ENCODE measurements around the gene ATP6V0A1.
"Not testable (repeated sequence)": the region's sequence is repeated elsewhere in the genome, so short reads cannot be mapped to it uniquely, and the experiment has no call there.

Gene ATP6V0A1

DNA sequence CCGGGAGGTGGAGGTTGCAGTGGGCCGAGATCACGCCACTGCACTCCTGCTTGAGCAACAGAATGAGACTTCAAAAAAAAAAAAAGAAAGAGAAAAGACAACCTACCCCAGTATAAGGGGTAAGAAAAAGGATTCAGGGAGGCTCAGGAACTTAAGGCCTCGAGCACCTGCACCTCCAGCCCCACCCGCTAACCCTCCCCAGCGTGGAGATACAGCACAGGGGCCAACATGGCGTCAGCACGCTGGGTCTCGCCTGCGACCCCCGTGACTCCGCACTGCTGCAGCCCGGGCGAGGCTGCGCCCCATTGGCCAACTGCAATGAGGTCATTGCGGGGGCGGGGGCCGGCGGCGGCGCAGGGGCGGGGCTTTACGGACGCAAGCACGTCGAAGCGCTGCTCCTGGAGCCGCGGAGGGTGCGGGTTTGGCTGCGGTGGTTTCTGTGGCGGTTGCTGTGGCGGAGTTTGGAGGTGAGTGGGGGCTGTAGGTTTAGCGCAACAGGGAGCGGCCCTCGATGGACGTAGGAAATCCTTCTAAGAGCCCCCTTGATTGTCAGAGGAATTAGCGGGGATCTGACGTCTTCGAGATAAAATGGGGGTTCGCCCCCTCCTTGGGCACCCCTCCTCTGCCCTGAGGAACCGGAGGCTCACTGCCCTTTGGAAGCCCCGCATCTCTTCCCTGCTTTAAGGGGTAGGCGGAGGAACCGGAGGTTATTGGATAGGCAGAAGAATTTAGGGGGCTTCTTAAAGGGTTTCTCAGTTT lies at the start of gene ATP6V0A1:
TSS of gene ATP6V0A1 (plus strand) at position 382 of the 759 bp plus-strand sequence. CDS start 2,017 bp downstream, outside the sequence.
- DNase-seq: peak; percentile 92

DNA sequence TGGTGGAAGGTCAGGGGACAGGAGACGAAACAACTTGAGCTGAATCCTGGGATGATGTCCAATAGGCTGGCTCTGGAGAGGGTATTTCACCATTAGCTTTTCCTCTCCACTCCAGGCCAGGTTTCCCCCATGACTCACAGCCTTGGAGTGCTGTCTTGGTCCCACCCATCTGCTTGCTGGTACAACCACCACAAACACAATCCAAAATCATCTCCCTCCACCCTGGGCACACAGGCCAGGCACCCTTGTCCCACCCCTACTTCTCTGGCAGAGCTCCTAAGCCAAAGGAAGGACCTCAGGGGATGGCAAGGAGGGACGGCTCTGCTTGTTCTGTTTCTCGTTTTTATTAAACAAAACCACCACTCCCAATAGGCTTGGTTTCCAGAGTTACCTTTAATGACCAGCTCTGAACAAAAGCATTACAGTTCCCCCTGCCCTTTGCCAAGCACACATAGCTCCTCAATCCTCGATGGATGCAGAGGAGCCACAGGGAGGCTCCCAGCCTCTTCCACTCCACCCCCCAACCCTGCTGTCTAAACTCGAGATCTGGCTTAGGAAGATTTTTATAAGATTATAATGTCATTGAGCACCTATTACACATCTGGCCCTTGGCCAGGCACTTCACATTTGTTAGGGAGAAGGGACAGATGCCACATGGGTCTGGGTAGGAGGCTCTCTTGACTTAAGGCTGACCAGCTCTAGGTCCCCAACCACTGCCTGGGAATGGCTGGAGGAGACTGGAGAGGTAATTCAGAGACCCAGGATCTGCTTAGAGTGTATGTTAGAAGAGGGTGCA lies 49.0 kb upstream of the ATP6V0A1 start:
- no peak for DNase-seq

DNA sequence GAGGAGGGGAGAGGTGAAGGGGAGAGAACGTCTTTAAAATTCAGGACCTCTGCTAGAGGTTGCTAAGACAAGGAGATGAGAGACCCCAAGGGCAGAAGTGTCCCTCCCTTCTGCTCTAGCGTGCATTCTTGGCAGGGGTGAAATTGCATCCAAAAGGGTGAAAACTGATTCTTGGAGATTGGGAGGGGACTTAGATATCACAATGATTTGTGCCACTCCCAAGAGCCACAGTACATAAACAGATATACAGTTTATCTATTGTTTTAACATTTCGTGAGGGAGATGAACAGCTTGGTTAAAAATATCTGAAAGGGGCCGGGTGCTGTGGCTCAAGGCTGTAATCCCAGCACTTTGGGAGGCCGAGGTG lies 48.4 kb upstream of the ATP6V0A1 start:
- DNase-seq: no peak

DNA sequence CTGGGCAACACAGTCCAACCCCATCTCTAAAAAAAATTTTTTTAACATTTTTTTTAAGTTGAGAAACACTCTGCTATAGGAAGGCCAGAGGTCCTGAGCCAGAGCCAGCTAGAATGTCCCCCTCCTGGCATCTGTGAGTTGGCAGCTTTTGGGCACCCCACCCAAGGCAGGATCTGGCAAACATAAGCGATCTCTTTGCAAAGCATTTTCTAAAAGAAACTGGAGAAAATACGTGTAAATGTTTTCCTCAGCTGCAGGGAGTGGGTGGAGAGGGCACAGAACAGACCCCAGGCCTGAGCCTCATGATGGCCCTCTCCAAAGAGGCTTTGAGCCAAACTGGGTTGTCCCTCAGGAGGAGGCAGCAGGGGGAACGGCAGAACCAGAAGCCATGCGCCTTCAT lies 47.3 kb upstream of the ATP6V0A1 start:
- no peak for DNase-seq

DNA sequence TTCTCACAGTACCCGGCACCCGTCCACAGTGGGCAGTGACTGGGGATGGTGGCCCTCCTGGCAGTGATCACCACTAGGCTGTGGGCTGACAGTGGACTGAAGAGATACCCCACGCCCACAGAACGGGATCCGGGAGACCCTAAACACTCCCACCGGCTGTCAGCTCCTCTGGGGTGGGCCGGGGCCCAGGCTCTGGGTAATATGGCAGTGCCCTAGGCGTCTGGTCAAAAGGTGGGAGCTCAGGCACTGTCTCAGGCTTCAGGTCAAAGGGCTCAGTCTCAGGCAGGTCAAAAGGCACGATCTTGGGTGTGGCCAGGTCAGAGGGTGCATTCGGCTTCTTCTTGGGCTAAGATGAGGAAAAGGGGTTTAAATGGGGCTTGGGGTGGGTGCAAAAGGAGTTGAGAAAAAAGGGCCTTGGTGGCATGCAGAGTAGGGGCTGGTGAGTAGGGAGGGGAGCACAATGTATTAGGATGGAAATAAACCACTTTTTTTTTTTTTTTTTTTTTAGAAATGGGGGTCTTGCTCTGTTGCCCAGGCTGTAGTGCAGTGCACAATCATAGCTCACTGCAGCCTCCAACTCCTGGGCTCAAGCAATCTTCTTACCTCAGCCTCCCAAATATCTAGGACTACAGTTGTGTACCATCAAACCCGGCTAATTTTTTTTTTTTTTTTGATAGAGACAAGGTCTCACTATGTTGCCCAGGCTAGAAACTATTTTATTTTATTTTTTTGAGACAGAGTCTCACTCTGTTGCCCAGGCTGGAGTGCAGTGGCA lies 46.6 kb upstream of the ATP6V0A1 start:
- DNase-seq: no peak

DNA sequence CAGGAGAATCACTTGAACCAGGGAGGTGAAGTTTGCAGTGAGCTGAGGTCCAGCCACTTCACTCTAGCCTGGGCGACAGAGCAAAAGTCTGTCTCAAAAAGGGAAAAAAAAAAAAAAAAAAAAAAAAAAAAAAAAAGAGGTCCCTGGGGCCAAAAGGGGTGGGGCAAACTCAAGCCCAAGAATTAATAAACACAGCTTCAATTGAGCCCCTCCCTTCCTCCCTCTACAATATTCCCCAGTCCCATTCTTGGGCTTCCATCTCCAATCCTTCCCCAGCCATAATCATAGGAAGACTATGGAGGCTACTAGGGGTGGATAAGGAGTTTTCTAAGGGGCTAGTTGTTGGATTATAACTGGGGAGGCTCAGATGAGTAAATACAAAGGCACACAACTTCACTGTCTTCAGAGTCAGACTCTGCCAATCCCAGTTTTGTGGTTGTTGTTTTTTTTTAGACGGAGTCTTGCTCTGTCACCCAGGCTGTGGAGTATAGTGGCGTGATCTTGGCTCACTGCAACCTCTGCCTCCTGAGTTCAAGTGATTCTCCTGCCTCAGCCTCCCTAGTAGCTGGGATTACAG lies 45.1 kb upstream of the ATP6V0A1 start:
- DNase-seq: no peak

DNA sequence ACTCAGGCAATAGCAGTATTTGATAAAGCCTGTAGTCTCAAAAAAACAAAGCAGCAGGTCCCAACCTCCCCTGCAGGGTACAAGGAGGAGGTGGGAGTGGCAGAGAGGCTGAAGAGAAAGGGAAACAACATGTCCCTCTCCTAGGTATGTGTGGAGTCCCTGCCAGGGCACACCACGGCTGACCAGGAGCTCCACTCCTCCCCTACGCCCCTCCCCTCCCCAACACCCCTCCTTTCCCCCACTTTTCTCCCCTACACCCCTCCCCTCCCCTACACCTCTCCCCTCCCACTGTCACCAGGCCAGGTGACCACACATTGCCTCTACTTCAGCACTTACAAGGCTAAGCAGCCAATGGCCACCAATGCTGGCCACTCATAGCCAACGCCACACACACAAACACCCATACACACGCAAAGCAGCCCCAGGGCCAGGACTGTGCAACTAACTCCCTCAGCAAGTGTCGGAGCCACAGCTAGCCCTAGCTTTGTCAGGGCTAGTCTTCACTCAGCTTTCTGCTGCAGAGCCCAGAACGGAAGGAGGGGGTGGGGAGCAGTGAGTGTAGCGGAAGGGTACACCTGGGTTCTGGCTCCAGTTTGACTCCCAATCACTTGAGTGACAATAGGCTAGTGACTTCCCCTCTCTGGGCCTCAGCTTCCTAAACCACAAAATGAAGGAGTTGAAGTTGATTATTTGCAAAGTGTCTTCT lies 43.8 kb upstream of the ATP6V0A1 start:
- DNase-seq: no peak

DNA sequence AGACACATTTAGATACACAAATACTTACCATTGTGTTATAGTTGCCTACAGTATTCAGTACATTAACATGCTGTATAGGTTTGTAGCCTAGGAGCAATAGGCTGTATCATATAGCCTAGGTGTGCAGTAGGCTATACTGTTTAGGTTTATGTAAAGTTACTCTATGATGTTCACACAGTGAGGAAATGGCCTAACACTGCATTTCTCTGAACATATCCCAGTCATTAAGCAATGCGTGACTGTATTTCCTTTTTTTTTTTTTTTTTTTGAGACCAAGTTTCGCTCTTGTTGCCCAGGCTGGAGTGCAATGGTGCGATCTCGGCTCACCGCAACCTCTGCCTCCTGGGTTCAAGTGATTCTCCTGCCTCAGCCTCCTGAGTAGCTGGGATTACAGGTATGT lies 40.7 kb upstream of the ATP6V0A1 start:
- not testable (repeated sequence) for DNase-seq

DNA sequence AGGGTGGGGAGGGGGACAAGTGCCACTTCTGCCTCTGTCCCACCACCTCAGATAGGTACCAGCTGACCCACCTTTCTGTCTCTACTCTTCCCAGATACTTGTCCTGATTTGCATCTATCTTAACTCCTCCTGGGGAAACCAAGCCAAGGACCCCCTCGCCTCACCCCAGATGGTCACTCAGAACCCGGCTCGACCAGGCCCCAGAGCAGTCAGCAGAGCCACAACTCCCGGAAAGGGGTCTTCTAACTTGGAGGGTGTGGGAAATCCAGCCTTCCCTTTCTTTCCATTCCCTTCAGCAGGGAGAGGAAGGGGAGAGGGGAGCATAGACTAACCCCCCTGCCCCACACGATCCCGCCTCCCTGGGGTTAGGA lies 37.6 kb upstream of the ATP6V0A1 start:
- DNase-seq: no peak

DNA sequence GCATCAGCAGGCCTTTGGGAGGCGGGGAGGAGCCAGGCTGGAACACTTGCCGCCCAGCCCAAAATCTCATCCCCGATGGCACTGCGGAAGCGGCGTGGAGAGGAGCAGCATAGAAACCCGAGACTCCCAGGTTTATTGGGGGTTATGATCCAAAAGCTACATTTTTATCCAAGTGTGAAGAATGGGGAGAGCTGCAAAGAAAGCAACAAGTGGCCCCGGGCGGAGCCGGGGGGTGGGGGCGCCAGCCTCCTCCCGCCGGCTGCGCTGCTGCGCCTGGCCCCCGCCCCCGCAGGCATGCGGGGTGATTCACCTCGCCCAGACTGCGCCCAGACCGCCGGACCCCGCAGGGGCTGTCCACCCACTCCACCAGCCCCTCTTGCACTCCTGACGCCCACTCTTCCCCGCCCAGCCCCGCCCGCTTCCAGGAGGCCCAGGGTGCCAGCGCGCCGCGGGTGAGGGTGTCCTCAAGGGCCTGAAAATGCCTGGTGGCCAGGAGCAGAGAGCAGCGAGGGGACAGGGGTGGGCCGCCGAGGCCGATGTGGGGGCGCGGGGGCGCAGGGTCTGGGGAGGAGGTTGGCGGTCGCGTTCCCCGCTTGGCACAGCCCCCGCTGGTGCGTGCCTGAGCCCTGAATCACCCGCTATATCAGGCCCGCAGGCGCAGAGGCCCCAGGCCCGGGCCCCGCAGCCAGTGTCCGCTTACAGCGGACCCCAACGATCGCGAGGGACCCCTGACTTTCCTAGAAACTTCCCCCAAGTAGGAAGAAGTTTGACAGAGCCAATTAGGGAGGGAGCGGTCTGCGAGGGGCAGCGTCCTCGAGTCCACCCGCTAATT lies 37.0 kb upstream of the ATP6V0A1 start:
- DNase-seq: no peak

DNA sequence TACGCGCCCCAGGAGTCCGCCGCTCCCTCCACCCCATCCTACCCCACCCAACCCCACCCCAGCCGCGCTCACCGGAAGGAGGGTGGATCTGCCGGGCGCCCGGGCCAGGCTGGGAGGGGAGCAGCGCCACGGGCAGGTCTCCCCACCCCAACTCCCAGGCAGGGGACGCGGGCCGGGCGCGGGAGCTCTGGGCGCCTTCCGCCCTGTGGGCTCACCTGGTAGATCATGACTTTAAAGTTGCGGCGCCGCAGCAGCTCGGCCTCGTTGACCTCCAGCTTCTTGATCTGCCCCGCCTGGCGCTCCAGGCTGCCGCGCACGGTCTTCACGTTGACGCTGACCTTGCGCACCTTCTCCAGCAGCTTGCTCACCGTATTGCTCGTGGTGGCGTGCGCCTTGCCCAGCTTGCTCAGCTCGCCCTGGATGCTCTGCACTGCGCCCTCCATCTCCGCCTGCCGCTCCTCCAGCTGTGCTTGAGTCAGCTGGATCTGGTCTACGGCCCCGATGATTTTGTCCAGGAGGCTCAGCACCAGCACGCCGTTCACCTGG lies 36.2 kb upstream of the ATP6V0A1 start:
- no peak for DNase-seq

DNA sequence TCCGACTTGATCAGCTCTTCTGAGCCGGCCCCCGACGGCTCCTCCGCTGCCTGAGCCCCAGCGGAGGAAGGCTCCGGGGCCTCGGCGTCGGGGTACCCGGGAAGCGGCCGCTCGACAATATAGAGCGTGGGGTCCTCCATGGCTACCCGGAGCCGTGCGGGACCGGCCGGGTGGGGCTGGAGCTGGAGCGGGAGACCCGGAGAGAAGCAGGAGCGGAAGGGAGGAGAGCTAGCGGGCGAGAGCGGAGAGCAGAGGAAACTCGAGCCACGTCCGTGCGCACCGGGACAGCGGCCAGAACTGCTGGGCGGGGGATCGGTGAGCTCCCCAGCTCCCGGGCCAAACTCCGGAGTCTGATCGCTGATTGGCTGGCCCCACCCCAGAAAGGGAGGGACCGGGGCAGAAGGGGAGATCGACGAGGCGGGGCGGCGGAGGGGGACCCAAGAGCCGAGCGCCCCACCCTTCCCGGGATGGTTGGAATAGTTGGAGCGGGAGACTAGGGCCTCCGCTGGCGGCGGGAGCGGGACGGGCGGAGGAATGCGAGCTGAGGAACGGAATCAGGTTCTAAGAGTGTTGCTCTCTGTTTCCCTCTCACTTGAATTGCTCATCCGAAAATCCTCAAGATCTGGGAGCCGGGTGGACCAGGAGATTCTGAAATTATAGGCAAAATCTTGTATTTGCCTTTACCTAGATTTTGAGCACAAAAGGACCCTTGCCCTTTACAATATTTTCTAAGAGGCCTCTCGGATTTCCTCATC lies 35.5 kb upstream of the ATP6V0A1 start, which contains the start of gene CAVIN1:
TSS of gene CAVIN1 (minus strand) at position 299 of the 755 bp plus-strand sequence. CDS start at position 140, 159 bp downstream.
- peak; percentile 68 for DNase-seq

DNA sequence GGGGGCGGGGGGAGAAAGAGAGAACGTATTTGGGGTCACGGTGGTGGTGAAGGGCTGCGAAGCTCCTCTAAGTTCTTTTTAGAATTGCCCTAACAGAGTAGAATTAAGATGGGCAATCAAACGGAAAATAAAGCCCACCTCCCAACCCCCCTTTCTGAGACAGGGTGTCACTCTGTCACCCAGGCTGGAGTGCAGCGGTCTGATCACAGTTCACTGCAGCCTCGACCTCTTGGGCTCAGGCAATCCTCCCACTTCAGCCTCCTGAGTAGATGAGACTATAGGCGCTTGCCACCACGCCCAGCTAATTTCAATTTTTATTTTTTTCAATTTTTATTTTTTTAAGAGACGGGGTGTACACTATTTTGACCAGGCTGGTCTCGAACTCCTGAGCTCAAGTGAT lies 34.9 kb upstream of the ATP6V0A1 start:
- no peak for DNase-seq

DNA sequence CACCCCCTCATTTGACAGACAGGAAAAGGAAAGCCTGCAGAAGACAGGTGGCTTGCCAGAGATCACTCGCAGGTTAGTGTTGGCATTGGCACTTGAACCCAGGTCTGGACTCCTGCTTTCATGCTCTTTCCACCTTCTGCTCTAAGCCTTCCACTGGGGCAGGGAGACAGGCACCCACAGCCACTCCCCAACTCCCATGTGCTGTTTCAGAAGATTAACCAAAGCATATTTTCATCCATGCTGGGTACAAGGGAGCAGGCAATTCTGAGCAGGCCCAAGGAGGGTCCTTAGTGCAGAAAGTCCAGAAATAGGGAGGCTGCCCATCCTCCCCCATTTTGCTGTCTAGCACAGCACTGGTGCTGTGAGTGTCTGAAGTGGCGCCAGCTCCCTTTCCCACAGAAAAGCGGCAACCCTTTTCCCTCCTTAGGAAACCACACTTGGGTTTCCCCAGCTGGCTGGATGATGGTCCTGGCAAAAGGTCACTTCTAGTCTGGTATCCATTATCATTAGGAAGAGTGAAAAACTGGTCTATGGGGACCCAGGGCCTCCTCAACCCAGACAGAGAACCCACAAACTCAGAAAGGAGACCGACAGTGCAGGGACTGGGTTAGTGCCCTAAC lies 33.6 kb upstream of the ATP6V0A1 start:
- no peak for DNase-seq

DNA sequence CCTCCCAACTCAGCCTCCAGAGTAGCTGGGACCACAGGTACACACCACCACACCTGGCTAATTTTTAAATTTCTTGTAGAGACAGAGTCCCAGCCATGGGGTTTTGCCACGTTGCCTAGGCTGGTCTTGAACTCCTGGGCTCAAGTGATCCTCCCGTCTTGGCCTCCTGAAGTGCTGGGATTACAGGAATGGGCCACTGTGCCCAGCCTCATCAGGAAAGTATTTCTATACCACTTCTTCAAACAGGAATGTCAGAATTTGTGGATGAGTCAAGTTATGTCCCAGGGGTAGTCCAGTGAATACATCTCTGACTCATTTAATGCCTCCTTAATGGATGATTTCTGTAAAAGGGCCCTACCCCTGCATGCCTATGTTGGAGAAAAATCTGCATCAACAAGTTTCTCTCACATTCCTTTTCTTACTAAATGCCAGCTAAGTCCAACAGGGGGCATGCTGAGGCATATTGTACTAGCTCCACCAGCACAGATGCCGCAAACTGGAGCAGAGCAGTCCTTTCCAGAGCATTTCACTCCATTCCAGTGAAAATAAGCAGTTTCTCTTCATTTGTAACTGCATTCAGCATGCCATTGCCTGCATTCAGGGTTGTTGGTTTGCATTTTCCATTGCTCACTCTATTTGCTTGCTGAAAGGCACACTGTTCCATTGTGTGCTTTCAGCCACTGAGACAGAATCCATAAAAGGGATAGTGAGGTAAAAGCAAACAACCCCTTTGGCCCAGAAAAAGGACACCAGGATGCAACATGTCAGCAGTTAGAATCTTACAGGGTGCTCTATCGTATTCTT lies 30.3 kb upstream of the ATP6V0A1 start:
- DNase-seq: peak; percentile 31

DNA sequence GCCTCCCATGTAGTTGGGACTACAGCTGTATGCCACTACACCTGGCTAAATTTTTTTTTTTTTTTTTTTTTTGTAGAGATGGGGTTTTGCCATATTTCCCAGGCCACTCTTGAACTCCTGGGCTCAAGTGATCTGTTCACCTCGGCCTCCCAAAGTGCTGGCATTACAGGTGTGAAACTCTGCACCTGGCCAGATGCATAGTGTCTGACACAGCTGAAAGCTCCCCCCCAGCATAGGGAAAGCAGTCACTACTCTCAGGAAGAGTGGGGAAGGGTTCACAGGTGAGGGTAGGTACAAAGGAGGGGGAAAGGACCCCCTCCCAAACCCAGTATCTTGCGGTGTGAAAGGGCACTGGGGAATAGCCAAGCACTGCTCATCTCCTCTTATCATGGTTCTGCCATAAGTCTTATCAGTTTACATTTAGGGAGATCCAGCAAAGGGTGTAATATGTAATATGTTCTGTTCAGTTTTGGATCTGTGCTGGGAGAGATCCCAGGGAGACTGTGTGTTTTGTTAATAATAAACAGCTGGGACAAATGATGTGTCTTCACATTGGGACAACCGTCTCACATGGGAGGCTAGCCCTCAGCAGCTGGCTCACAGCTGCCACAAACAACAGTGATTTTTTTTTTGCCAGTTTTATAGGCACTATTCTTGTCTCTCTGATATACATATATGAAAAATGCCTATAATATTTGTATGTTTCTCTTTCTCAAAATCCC lies 28.8 kb upstream of the ATP6V0A1 start:
- no peak for DNase-seq

DNA sequence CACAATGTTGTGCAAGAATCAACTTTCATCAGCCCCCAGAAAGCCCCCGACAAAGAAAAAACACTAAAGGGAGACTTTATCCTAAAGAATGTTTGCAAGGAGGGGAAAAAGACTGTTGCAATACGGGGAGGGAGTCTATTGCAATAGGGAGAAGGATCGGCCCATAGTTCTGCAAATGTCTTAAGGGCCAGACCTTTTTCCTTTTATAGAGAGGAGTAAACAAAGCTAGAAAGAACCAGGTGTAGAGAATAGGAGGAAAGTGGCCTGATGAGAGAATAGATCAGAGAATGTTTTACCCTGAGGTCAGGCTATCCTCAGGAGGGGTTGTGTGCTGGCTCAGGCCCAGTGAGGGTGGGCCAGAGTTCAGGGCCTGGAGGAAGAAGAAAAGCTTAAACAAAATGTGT lies 26.9 kb upstream of the ATP6V0A1 start:
- DNase-seq: no peak

DNA sequence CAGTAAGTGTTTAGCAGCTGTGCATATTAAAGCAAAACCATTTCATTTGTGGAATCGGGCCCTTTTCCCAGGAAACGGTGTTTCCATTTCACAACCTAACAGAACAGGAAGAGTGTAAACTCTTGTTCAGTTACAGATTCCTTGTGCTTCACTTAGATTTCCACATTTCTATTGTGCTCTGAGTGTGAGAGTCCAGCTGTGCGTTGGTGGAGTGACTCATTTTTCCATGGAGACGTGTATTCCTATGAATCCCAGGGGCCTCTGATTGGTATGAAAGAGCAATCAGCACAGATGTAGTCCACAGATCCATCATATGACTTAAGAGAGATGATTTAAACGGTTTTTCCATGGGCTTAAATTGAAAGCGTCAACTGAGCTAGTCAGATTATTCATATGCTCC lies 22.3 kb upstream of the ATP6V0A1 start:
- no peak for DNase-seq
